ENCODE data around the gene SLC25A25. TPM values are rescaled to one million over a fixed set of nuclear protein-coding genes. Genes with fewer than 3 reads are reported as not detected.

SLC25A25 gene
- total and polyA plus RNA-seq, 9 of the 15 experiments (the other 6 are each of a cell fraction or from before 2014, with no cell fraction given), result 0.07 to 35.9 (median 23.2) TPM

GRCh38 chr9:128098297-128099230 is 30.5 kb downstream of the SLC25A25 start (continued):
- no peak for TF ChIP-seq ZNF407 (IDR thresholded peaks at IDR 0.05; ENCODE audit: low read depth)
- no peak for TF ChIP-seq ZHX1 (conservative IDR thresholded peaks at IDR 0.05; ENCODE audit: low read length)
- no peak for TF ChIP-seq GABPB1 (CRISPR knock-in tag; IDR thresholded peaks at IDR 0.05)
- TF ChIP-seq ELK1 (CRISPR knock-in tag; IDR thresholded peaks at IDR 0.05), result no peak
- no peak for TF ChIP-seq FOSL1 (tag; conservative IDR thresholded peaks at IDR 0.05)
- no peak for TF ChIP-seq NCOA2 (IDR thresholded peaks at IDR 0.05; ENCODE audit: partially characterized antibody in 2 of 2)
- TF ChIP-seq ZBTB7A (IDR thresholded peaks at IDR 0.05; ENCODE audit: borderline replicate concordance, control insufficient read depth, low read depth, low read length), result no peak
- peak in 1 of 2 experiments; percentile 41; a peak in 1 of 4 replicates for TF ChIP-seq TEAD1 (CRISPR knock-in tag; IDR thresholded peaks at IDR 0.05)
- no peak for TF ChIP-seq MNT (conservative IDR thresholded peaks at IDR 0.05)
- TF ChIP-seq TFAM (CRISPR knock-in tag; conservative IDR thresholded peaks at IDR 0.05), result no peak
